Transverse colon (tissue), 4 donors: ENCODE results near the gene FLYWCH2. TPM values are rescaled to one million over a fixed set of nuclear protein-coding genes. Genes with fewer than 3 reads are reported as not detected.
A peak's percentile ranks its signal among the peaks of the same experiment; 100 is the strongest.

ENCODE experiments used
- DNase-seq: peaks from one replicate; pipeline ENCODE4 v3.0.0-alpha.2; 2019
- H3K27ac ChIP-seq, 4 donors: fragments of 200-600 bp; sonication (generic); 2 replicates each; pipeline ENCODE4 v1.5.1; 2016 to 2018; ENCODE audit warnings: inconsistent platforms in 4 of 4
- H3K27me3 ChIP-seq: fragments of 200-600 bp; sonication (generic); 2 replicates; pipeline ENCODE4 v1.5.1; 2017; ENCODE audit warnings: inconsistent platforms
- H3K36me3 ChIP-seq, 4 donors: fragments of 200-600 bp; sonication (generic); 2 replicates each; pipeline ENCODE4 v1.5.1; 2017 to 2019; ENCODE audit warnings: inconsistent platforms in 4 of 4
- H3K4me1 ChIP-seq, 4 donors: fragments of 200-600 bp; sonication (generic); 2 replicates each; pipeline ENCODE4 v1.5.1; 2017 to 2020; ENCODE audit warnings: inconsistent platforms in 4 of 4
- H3K4me3 ChIP-seq, 4 donors: fragments of 200-600 bp; sonication (generic); 1 replicate in 1 of 4; 2 replicates in 3 of 4; pipeline versions ENCODE4 v1.5.1 to v1.6.1; 2017 to 2019; ENCODE audit warnings: inconsistent platforms in 4 of 4
- H3K9me3 ChIP-seq, 2 donors: fragments of 200-600 bp; sonication (generic); 2 replicates each; pipeline ENCODE4 v1.5.1; 2017 to 2019; ENCODE audit warnings: inconsistent platforms in 2 of 2
- EP300 ChIP-seq: sonication (generic); formaldehyde crosslinking; IDR thresholded peaks from one replicate; pipeline ENCODE4 v1.6.1; 2017; ENCODE audit warnings: antibody characterized with exemption, low read depth
- POLR2A ChIP-seq: fragments of 450-650 bp; IDR thresholded peaks from one replicate; pipeline ENCODE4 v1.6.1; 2016; ENCODE audit warnings: antibody characterized with exemption, mild to moderate bottlenecking, moderate library complexity
- POLR2AphosphoS5 ChIP-seq, 3 donors: sonication (generic); formaldehyde crosslinking; IDR thresholded peaks; one replicate each; pipeline ENCODE4 v1.6.1; 2016; ENCODE audit warnings: antibody characterized with exemption in 3 of 3
- WGBS, 2 donors: methylation state at CpG; one replicate each; pipeline ENCODE4 v1.1.5; 2018; ENCODE audit warnings: low coverage in 1 of 2; 5-methylcytosine and 5-hydroxymethylcytosine counted together
- in situ Hi-C, 4 donors: fragments of 200-750 bp; cut with MboI; loops; one replicate each; pipeline versions ENCODE4 v1.15.0 to v1.15.1; 2017; ENCODE audit warnings: low sequenced_read_pairs in 3 of 4, low pct_ligation_motif_present in 1 of 4, low pct_unique_long_range_greater_than_20kb in 1 of 4
- intact Hi-C: fragments of 100-400 bp; cut with DNase I; formaldehyde crosslinking; loops from one replicate; pipeline ENCODE4 v1.15.1; 2023; ENCODE audit warnings: low total_unique reads
- total RNA-seq, 4 donors: library from RNA; depleted of rRNA; stranded (reverse); fragments of >200 nt; gene quantifications; one replicate each; pipeline ENCODE4 v1.1.0, GENCODE V29; 2016
- TF ChIP-seq, protein P1 (sequence below), 5 experiments: fragments of 200-600 bp in 3 of 5; fragments of 450-650 bp in 2 of 5; sonication (generic) in 3 of 5; IDR thresholded peaks; 1 replicate in 2 of 5; 2 replicates in 3 of 5; pipeline ENCODE4 v1.5.1; 2016 to 2017; ENCODE audit warnings: antibody characterized with exemption in 5 of 5, inconsistent platforms in 3 of 5, mild to moderate bottlenecking in 2 of 5, moderate library complexity in 1 of 5

The FLYWCH2 gene
- total RNA-seq, 4 donors from 2014 or later = 35.0 to 74.4 (median 50.9) TPM

GRCh38 chr16:2881783-2882649, 999 bp upstream of the FLYWCH2 start:
- in situ Hi-C loops = no loop called here

GRCh38 chr16:2883458-2883908, 468 bp downstream of the FLYWCH2 start:
- H3K9me3 ChIP-seq = no peaks in the 10 kb centered on the region
- intact Hi-C loops (no loop called here), in situ Hi-C loops (no loop called here)
- DNase-seq = peak; percentile 39
- TF ChIP-seq, protein P1, sequence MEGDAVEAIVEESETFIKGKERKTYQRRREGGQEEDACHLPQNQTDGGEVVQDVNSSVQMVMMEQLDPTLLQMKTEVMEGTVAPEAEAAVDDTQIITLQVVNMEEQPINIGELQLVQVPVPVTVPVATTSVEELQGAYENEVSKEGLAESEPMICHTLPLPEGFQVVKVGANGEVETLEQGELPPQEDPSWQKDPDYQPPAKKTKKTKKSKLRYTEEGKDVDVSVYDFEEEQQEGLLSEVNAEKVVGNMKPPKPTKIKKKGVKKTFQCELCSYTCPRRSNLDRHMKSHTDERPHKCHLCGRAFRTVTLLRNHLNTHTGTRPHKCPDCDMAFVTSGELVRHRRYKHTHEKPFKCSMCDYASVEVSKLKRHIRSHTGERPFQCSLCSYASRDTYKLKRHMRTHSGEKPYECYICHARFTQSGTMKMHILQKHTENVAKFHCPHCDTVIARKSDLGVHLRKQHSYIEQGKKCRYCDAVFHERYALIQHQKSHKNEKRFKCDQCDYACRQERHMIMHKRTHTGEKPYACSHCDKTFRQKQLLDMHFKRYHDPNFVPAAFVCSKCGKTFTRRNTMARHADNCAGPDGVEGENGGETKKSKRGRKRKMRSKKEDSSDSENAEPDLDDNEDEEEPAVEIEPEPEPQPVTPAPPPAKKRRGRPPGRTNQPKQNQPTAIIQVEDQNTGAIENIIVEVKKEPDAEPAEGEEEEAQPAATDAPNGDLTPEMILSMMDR (IDR thresholded peaks at IDR 0.05) = peak in 1 of 5 experiments; percentile 9
- TF ChIP-seq POLR2A (no peak), EP300 (no peak), POLR2AphosphoS5 (IDR thresholded peaks at IDR 0.05) (no peak)
- WGBS, 2 donors = 2% methylated on average over 26 of the region's 31 CpGs; no CpG with 5 or more reads in 1 of the 2 donors
- no peaks in the 10 kb centered on the region for H3K27me3 ChIP-seq
- peaks cover 5 to 14% (median 10%) of the 10 kb centered on the region in 4 donors for H3K4me1 ChIP-seq
- peak overlapping the region; percentile 96 to 100 (median 97) for H3K27ac ChIP-seq
- peak overlapping the region; percentile 62 to 89 (median 79) for H3K4me3 ChIP-seq
- H3K36me3 ChIP-seq = no peaks in the 10 kb centered on the region

More at GRCh38 chr16:2881783-2882649, 999 bp upstream of the FLYWCH2 start:
- DNase-seq = peak; percentile 78
- no peaks in the 10 kb centered on the region for H3K27me3 ChIP-seq
- WGBS, 2 donors = 0 to 3% methylated on average over 8 to 48 of the region's 52 CpGs
- peak overlapping the region; percentile 96 to 100 (median 97) for H3K27ac ChIP-seq
- no peak for TF ChIP-seq EP300
- peak; percentile 17 to 77 (median 45) for TF ChIP-seq POLR2AphosphoS5 (IDR thresholded peaks at IDR 0.05)
- TF ChIP-seq POLR2A = peak; percentile 30
- TF ChIP-seq, protein P1 (IDR thresholded peaks at IDR 0.05) = no peak
- intact Hi-C loops = no loop called here
- H3K4me1 ChIP-seq = peaks cover 5 to 14% (median 10%) of the 10 kb centered on the region in 4 donors
- peak overlapping the region; percentile 77 to 99 (median 85) for H3K4me3 ChIP-seq
- H3K36me3 ChIP-seq = no peaks in the 10 kb centered on the region
- H3K9me3 ChIP-seq = no peaks in the 10 kb centered on the region

- intact Hi-C loops = no loop called here
- H3K9me3 ChIP-seq = no peaks in the 10 kb centered on the region
- in situ Hi-C loops = no loop called here
- peak overlapping the region; percentile 62 to 89 (median 79) for H3K4me3 ChIP-seq
- TF ChIP-seq POLR2A (no peak), EP300 (no peak), POLR2AphosphoS5 (IDR thresholded peaks at IDR 0.05) (no peak)
- TF ChIP-seq, protein P1 (IDR thresholded peaks at IDR 0.05) = no peak
- peaks cover 5 to 14% (median 10%) of the 10 kb centered on the region in 4 donors for H3K4me1 ChIP-seq
- no peaks in the 10 kb centered on the region for H3K27me3 ChIP-seq
- H3K36me3 ChIP-seq = no peaks in the 10 kb centered on the region
- no peak for DNase-seq
- 61 to 64% methylated on average over 13 to 18 of the region's 18 CpGs for WGBS, 2 donors
- H3K27ac ChIP-seq = peak overlapping the region; percentile 96 to 100 (median 97)
These were observed 1.0 kb downstream of the FLYWCH2 start for GRCh38 chr16:2884041-2884451.

DNA sequence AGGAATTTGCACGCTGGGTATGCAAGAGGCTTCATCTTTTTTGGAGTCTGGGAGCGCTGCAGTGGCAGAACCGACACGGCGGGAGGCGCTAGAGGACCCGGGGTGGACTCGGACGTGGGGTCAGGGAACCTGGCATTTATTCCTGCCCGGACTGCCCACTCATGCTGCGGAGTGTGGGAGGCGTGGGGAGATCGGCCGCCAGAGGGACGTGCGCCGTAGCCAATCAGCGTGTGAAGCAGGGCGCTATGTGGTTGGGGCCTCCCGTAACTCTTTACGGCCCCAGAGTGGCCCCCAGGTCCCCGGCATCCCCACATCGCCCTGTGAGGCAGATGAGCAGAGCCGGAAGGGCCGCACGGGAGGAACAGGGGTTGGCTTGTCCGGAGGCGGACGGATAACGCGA, 11.2 kb downstream of the FLYWCH2 start:
- DNase-seq = no peak
- no peaks in the 10 kb centered on the region for H3K4me1 ChIP-seq
- no peak overlapping the region for H3K27ac ChIP-seq
- no peaks in the 10 kb centered on the region for H3K27me3 ChIP-seq
- H3K9me3 ChIP-seq = no peaks in the 10 kb centered on the region
- WGBS, 2 donors = 94 to 100% methylated on average over 1 to 31 of the region's 31 CpGs
- intact Hi-C loops (no loop called here), in situ Hi-C loops (no loop called here)
- no peak overlapping the region for H3K4me3 ChIP-seq
- H3K36me3 ChIP-seq = peaks cover 0 to 5% (median 0%) of the 10 kb centered on the region in 4 donors
- TF ChIP-seq POLR2AphosphoS5 (IDR thresholded peaks at IDR 0.05) = no peak
- no peak for TF ChIP-seq POLR2A
- TF ChIP-seq, protein P1 (IDR thresholded peaks at IDR 0.05) = no peak
- TF ChIP-seq EP300 = no peak
